Measurements from ENCODE around the gene TCHP.

The TCHP gene

DNA sequence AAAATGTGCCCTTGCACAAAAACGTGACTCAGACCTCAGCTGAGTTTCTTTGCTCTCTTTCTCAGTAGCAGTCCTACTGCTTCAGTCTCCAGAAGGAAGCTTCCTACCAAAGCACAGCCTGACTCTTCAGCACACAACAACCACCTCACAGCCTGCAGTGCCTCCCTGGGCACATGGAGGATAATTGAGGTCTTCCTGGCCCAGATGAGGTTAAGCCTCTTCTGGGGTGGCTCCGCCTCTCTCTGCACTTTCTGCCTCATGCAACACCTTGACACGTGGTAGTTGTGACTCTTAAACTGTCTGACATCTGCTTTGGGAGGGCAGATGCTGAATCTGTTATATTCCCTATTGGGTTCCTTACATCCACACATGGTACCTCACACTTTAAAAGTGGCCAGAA is 62.3 kb downstream of the TCHP start:
- DNase-seq (ENCODE audit: low read depth) = no peak

- no peak for DNase-seq (ENCODE audit: low read depth)
Measured at GRCh38 chr12:109963330-109963729, 63.3 kb downstream of the TCHP start.

- no peak for DNase-seq (ENCODE audit: low read depth)
Measured at GRCh38 chr12:109963743-109964429, 63.8 kb downstream of the TCHP start.

DNA sequence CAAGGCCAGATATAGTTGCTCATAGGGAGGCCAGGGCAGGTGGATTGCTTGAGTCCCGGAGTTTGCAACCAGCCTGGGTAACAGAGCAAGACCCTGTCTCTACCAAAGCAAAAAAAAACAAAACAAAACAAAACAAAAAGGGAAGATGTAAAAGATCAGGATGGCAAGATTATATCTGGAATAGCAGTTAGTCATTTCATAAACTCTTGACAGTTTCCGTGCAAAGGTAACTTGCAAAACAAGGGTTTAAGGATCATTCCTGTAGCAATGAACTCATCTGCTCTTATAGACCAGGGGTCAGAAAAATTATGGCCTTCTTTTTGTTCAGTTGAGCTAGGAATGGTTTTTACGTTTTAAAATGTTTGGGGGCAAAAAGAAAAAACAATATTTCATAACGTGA is 66.5 kb downstream of the TCHP start:
- no peak for DNase-seq (ENCODE audit: low read depth)

- DNase-seq (ENCODE audit: low read depth) = no peak
Measured at GRCh38 chr12:109967383-109968031, 67.4 kb downstream of the TCHP start.

All from T-helper 22 cell (primary cell).